ENCODE results near the gene RABL2A.
"Not testable (repeated sequence)": the region's sequence is repeated elsewhere in the genome, so short reads cannot be mapped to it uniquely, and the experiment has no call there.

RABL2A gene

GRCh38 chr2:113606036-113606435 is 21.0 kb upstream of the RABL2A start:
- H3K4me3 ChIP-seq (ENCODE audit: low read depth, low read length) = not testable (repeated sequence)

- not testable (repeated sequence) for H3K4me3 ChIP-seq (ENCODE audit: low read depth, low read length)
Observed at GRCh38 chr2:113609822-113610221, 17.2 kb upstream of the RABL2A start.

- not testable (repeated sequence) for H3K4me3 ChIP-seq (ENCODE audit: low read depth, low read length)
Observed at GRCh38 chr2:113621002-113621401, 6.1 kb upstream of the RABL2A start.

- not testable (repeated sequence) for H3K4me3 ChIP-seq (ENCODE audit: low read depth, low read length)
Observed at GRCh38 chr2:113625906-113626305, 1.2 kb upstream of the RABL2A start.

GRCh38 chr2:113632849-113633345 is 5.8 kb downstream of the RABL2A start:
- not testable (repeated sequence) for H3K4me3 ChIP-seq (ENCODE audit: low read depth, low read length)

GRCh38 chr2:113635358-113635757 is 8.3 kb downstream of the RABL2A start:
- H3K4me3 ChIP-seq (ENCODE audit: low read depth, low read length) = not testable (repeated sequence)

- not testable (repeated sequence) for H3K4me3 ChIP-seq (ENCODE audit: low read depth, low read length)
Observed at GRCh38 chr2:113636226-113636625, 9.2 kb downstream of the RABL2A start.

GRCh38 chr2:113638084-113638483 is 11.0 kb downstream of the RABL2A start:
- H3K4me3 ChIP-seq (ENCODE audit: low read depth, low read length) = not testable (repeated sequence)

GRCh38 chr2:113646217-113646616 is 19.2 kb downstream of the RABL2A start:
- H3K4me3 ChIP-seq (ENCODE audit: low read depth, low read length) = not testable (repeated sequence)

- H3K4me3 ChIP-seq (ENCODE audit: low read depth, low read length) = not testable (repeated sequence)
Observed at GRCh38 chr2:113650834-113651815, 24.1 kb downstream of the RABL2A start.

GRCh38 chr2:113652599-113652998 is 25.5 kb downstream of the RABL2A start:
- not testable (repeated sequence) for H3K4me3 ChIP-seq (ENCODE audit: low read depth, low read length)

GRCh38 chr2:113656031-113656624 is 29.1 kb downstream of the RABL2A start:
- not testable (repeated sequence) for H3K4me3 ChIP-seq (ENCODE audit: low read depth, low read length)

GRCh38 chr2:113657735-113658134 is 30.7 kb downstream of the RABL2A start:
- H3K4me3 ChIP-seq (ENCODE audit: low read depth, low read length) = not testable (repeated sequence)

- H3K4me3 ChIP-seq (ENCODE audit: low read depth, low read length) = not testable (repeated sequence)
Observed at GRCh38 chr2:113663285-113664060, 36.4 kb downstream of the RABL2A start.

GRCh38 chr2:113664761-113665533 is 37.9 kb downstream of the RABL2A start:
- not testable (repeated sequence) for H3K4me3 ChIP-seq (ENCODE audit: low read depth, low read length)

- H3K4me3 ChIP-seq (ENCODE audit: low read depth, low read length) = not testable (repeated sequence)
Observed at GRCh38 chr2:113669013-113669412, 41.9 kb downstream of the RABL2A start.

GRCh38 chr2:113672326-113672932 is 45.4 kb downstream of the RABL2A start:
- H3K4me3 ChIP-seq (ENCODE audit: low read depth, low read length) = no peak overlapping the region

GRCh38 chr2:113675875-113676274 is 48.8 kb downstream of the RABL2A start:
- H3K4me3 ChIP-seq (ENCODE audit: low read depth, low read length) = no peak overlapping the region

GRCh38 chr2:113676623-113677266 is 49.7 kb downstream of the RABL2A start:
- no peak overlapping the region for H3K4me3 ChIP-seq (ENCODE audit: low read depth, low read length)

- no peak overlapping the region for H3K4me3 ChIP-seq (ENCODE audit: low read depth, low read length)
Observed at GRCh38 chr2:113677330-113677729, 50.3 kb downstream of the RABL2A start.
